Ascending aorta (tissue), 2 donors: ENCODE measurements around the gene TBK1. TPM values are rescaled to one million over a fixed set of nuclear protein-coding genes. Genes with fewer than 3 reads are reported as not detected.

Experiments
- DNase-seq, 2 donors: peaks; one replicate each; pipeline ENCODE4 v3.0.0-alpha.2; 2019; ENCODE audit warnings: low spot score in 2 of 2
- H3K27ac ChIP-seq, 2 donors: fragments of 200-600 bp; sonication (generic); one replicate each; pipeline ENCODE4 v1.5.1; 2016 to 2017; ENCODE audit warnings: mild to moderate bottlenecking in 1 of 2
- H3K27me3 ChIP-seq: fragments of 200-600 bp; sonication (generic); one replicate; pipeline ENCODE4 v1.5.1; 2017
- H3K36me3 ChIP-seq, 2 donors: fragments of 200-600 bp; sonication (generic); one replicate each; pipeline ENCODE4 v1.5.1; 2016
- H3K4me1 ChIP-seq, 2 donors: fragments of 200-600 bp; sonication (generic); one replicate each; pipeline ENCODE4 v1.5.1; 2016 to 2017; ENCODE audit warnings: mild to moderate bottlenecking in 1 of 2
- H3K4me3 ChIP-seq, 2 donors: fragments of 200-600 bp; sonication (generic); one replicate each; pipeline ENCODE4 v1.5.1; 2016 to 2017; ENCODE audit warnings: mild to moderate bottlenecking in 1 of 2
- H3K9me3 ChIP-seq, 2 donors: fragments of 200-600 bp; sonication (generic); one replicate each; pipeline ENCODE4 v1.5.1; 2016
- CTCF ChIP-seq, 3 experiments: fragments of 200-600 bp in 2 of 3; fragments of 450-650 bp in 1 of 3; sonication (generic) in 2 of 3; IDR thresholded peaks; one replicate each; pipeline ENCODE4 v1.5.1; 2016 to 2019; ENCODE audit warnings: antibody characterized with exemption in 3 of 3, mild to moderate bottlenecking in 1 of 3, moderate library complexity in 1 of 3
- intact Hi-C: fragments of 100-400 bp; cut with DNase I; formaldehyde crosslinking; loops from one replicate; pipeline ENCODE4 v1.15.1; 2023
- total RNA-seq: library from RNA; depleted of rRNA; stranded (reverse); fragments of >200 nt; gene quantifications from one replicate; pipeline ENCODE4 v1.1.0, GENCODE V29; 2016

The TBK1 gene
- 3.9 TPM for total RNA-seq

- H3K27ac ChIP-seq: peak within 1 kb of the TSS; percentile 99
- H3K36me3 ChIP-seq: peaks cover 0 to 12% of the 10 kb centered on the region in 2 donors
- DNase-seq: peak; percentile 79 to 95
- H3K27me3 ChIP-seq: no peaks in the 10 kb centered on the region
- peaks cover 0 to 7% of the 10 kb centered on the region in 2 donors for H3K4me1 ChIP-seq
- TF ChIP-seq CTCF (IDR thresholded peaks at IDR 0.05): peak in 1 of 3 experiments; percentile 32
- no peaks in the 10 kb centered on the region for H3K9me3 ChIP-seq
- H3K4me3 ChIP-seq: peak within 1 kb of the TSS; percentile 96 to 97
- intact Hi-C loops: loop anchor here (1.0 to 10.0 kb wide), 3 partner anchors 48 to 307 kb away; partner anchors contain the start of genes GNS, RASSF3 and XPOT
These were observed at the start of gene TBK1 for GRCh38 chr12:64451687-64452558. Gene TBK1 (plus strand): TSS chr12:64452120. CDS start chr12:64455871, 3,751 bp downstream.

- intact Hi-C loops: loop anchor here (5.0 kb wide), 2 partner anchors 355 to 625 kb away; partner anchors contain the start of genes GNS and RXYLT1
- no peak for DNase-seq
- Histone ChIP-seq H3K36me3 (no peaks in the 10 kb centered on the region), H3K27ac (no peak overlapping the region), H3K4me1 (peaks cover 0 to 10% of the 10 kb centered on the region in 2 donors), H3K9me3 (no peaks in the 10 kb centered on the region), H3K27me3 (no peaks in the 10 kb centered on the region), H3K4me3 (no peak overlapping the region)
- no peak for TF ChIP-seq CTCF (IDR thresholded peaks at IDR 0.05)
These were observed 49.7 kb upstream of the TBK1 start for GRCh38 chr12:64402181-64402580.

GRCh38 chr12:64403707-64404469, 48.0 kb upstream of the TBK1 start, which contains the start of gene XPOT:
Gene XPOT (plus strand): TSS chr12:64404392. CDS start chr12:64410036, 5,644 bp downstream.
- Histone ChIP-seq H3K4me1 (peaks cover 0 to 10% of the 10 kb centered on the region in 2 donors), H3K4me3 (peak within 1 kb of the TSS; percentile 76 to 98), H3K36me3 (no peaks in the 10 kb centered on the region), H3K27me3 (no peaks in the 10 kb centered on the region), H3K27ac (peak within 1 kb of the TSS; percentile 97 to 98), H3K9me3 (no peaks in the 10 kb centered on the region)
- intact Hi-C loops: loop anchor here (1.0 to 5.0 kb wide), 6 partner anchors 48 to 627 kb away; partner anchors contain the start of genes GNS, KICS2, RXYLT1 and TBK1
- no peak for TF ChIP-seq CTCF (IDR thresholded peaks at IDR 0.05)
- DNase-seq: peak; percentile 85 to 97

- Histone ChIP-seq H3K27ac (peak overlapping the region; percentile 97 to 98), H3K9me3 (no peaks in the 10 kb centered on the region), H3K4me3 (peak overlapping the region; percentile 76 to 98), H3K36me3 (peaks cover 0 to under 1% of the 10 kb centered on the region in 2 donors), H3K27me3 (no peaks in the 10 kb centered on the region), H3K4me1 (peaks cover 0 to 10% of the 10 kb centered on the region in 2 donors)
- TF ChIP-seq CTCF (IDR thresholded peaks at IDR 0.05): no peak
- DNase-seq: peak in 1 of 2 donors; percentile 72
- intact Hi-C loops: loop anchor here (1.0 to 5.0 kb wide), 6 partner anchors 48 to 627 kb away; partner anchors contain the start of genes GNS, KICS2, RXYLT1 and TBK1
These were observed 47.3 kb upstream of the TBK1 start for GRCh38 chr12:64404470-64405256.
